ENCODE data around the gene SPOUT1.
"Not testable (repeated sequence)": the region's sequence is repeated elsewhere in the genome, so short reads cannot be mapped to it uniquely, and the experiment has no call there.

SPOUT1 gene

DNA sequence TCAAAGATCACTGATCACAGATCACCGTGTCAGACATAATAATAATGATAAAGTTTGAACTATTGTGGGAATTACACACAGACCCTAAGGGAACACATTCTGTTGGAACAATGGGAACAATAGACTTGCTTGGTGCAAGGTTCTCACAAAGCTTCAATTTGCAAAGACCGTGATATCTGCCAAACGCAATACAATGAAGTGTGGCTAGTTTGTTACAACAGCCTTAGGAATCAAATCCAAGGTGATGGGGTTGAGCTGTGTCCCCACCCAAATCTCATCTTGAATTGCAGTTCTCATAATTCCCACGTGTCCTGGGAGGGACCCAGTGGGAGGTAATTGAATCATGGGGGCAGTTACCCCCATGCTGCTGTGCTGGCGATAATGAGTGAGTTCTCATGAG is 31.3 kb upstream of the SPOUT1 start:
- FAIRE-seq (no peak), DNase-seq (ENCODE audit: insufficient read length, low spot score) (no peak)
- TF ChIP-seq CTCF (IDR thresholded peaks at IDR 0.05; ENCODE audit: insufficient read depth, missing control alignments) = no peak

GRCh38 chr9:128858476-128858875 is 28.9 kb upstream of the SPOUT1 start:
- not testable (repeated sequence) for FAIRE-seq; DNase-seq (ENCODE audit: insufficient read length, low spot score)

GRCh38 chr9:128854454-128854853 is 24.9 kb upstream of the SPOUT1 start:
- FAIRE-seq; DNase-seq (ENCODE audit: insufficient read length, low spot score): not testable (repeated sequence)

- FAIRE-seq; DNase-seq (ENCODE audit: insufficient read length, low spot score): not testable (repeated sequence)
These were observed 23.1 kb upstream of the SPOUT1 start for GRCh38 chr9:128852646-128853045.

DNA sequence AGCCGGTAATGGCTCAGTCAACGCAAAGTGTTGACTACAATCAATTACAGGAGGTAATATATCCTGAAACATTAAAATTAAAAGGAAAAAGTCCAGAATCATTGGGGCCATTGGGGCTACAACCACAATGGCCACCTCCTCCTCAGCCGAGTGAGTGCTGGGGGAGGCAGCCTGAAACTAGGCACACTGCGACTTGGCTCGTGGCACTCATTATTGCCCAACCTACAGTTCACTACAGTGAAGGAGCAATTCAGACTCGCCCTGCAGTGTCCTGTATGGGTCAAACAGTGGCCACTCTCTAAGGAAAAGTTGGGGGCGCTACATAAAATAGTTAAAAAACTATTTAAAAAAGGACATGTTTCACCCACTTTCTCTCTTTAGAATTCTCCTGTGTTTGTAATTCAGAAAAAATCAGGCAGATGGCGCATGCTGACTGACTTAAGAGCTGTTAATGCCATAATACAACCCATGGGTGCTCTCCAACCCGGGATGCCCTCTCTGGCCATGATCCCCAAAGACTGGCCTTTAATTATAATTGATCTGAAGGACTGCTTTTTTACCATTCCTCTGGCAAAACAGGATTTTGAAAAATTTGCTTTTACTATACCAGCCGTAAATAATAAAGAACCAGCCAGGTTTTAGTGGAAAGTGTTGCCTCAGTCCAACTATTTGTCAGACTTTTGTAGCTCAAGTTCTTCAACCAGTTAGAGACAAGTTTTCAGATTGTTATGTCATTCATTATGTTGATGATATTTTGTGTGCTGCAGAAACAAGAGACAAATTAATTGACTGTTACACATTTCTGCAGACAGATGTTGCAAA is 22.4 kb upstream of the SPOUT1 start:
- not testable (repeated sequence) for FAIRE-seq; DNase-seq (ENCODE audit: insufficient read length, low spot score)

DNA sequence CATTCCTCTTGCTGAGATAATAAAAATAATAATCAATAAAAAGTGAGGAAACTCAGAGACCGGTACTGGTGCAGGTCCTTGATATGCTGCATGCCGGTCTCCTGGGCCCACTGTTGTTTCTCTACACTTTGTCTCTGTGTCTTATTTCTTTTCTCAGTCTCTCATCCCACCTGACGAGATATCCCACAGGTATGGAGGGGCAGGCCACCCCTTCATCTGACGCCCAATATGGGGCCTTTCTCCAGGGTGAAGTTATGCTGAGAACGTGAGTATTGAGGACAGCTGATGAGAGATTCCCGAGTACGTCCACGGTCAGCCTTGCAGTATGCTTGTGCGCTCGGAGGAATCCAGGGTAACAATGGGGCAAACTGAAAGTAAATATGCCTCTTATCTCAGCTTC is 21.4 kb upstream of the SPOUT1 start:
- DNase-seq (ENCODE audit: insufficient read length, low spot score); FAIRE-seq: not testable (repeated sequence)

More for the DNA sequence above, 22.4 kb upstream of the SPOUT1 start:
- peak; percentile 58 for TF ChIP-seq CTCF (IDR thresholded peaks at IDR 0.05; ENCODE audit: insufficient read depth, missing control alignments)

GRCh38 chr9:128847803-128848202 is 18.2 kb upstream of the SPOUT1 start:
- FAIRE-seq = no peak
- no peak for TF ChIP-seq CTCF (IDR thresholded peaks at IDR 0.05; ENCODE audit: insufficient read depth, missing control alignments)

GRCh38 chr9:128846680-128847030 is 17.1 kb upstream of the SPOUT1 start:
- FAIRE-seq (no peak), DNase-seq (ENCODE audit: insufficient read length, low spot score) (no peak)

More at GRCh38 chr9:128847803-128848202, 18.2 kb upstream of the SPOUT1 start:
- no peak for DNase-seq (ENCODE audit: insufficient read length, low spot score)

More at GRCh38 chr9:128846680-128847030, 17.1 kb upstream of the SPOUT1 start:
- TF ChIP-seq CTCF (IDR thresholded peaks at IDR 0.05; ENCODE audit: insufficient read depth, missing control alignments) = no peak
